IPS-20b (cell line): ENCODE measurements around the gene LMNTD2.
A peak's percentile ranks its signal among the peaks of the same experiment; 100 is the strongest.

Experiments used
- H3K27ac ChIP-seq: one replicate; pipeline ENCODE4 v1.5.1; 2013; ENCODE audit warnings: low read length
- H3K27me3 ChIP-seq: 2 replicates; pipeline ENCODE4 v1.6.1; 2013; ENCODE audit warnings: mild to moderate bottlenecking, low read length, inconsistent platforms; ENCODE audit not compliant: insufficient read depth
- H3K36me3 ChIP-seq: 2 replicates; pipeline ENCODE4 v1.6.1; 2013; ENCODE audit warnings: low read depth, mild to moderate bottlenecking, inconsistent platforms, low read length, moderate library complexity; ENCODE audit not compliant: insufficient read depth
- H3K4me1 ChIP-seq: 2 replicates; pipeline ENCODE4 v1.6.1; 2013; ENCODE audit warnings: mild to moderate bottlenecking, control low read depth, inconsistent platforms, low read length, moderate library complexity; ENCODE audit not compliant: insufficient read depth
- H3K4me3 ChIP-seq: 2 replicates; pipeline ENCODE4 v1.5.1; 2013; ENCODE audit warnings: mild to moderate bottlenecking, low read length, inconsistent platforms
- H3K9ac ChIP-seq: 2 replicates; pipeline ENCODE4 v1.6.1; 2013; ENCODE audit warnings: low read depth, mild to moderate bottlenecking, inconsistent platforms, low read length, moderate library complexity
- H3K9me3 ChIP-seq: 2 replicates; pipeline ENCODE4 v1.6.1; 2013; ENCODE audit warnings: mild to moderate bottlenecking, low read depth, low read length, inconsistent platforms; ENCODE audit not compliant: insufficient read depth

Gene LMNTD2

GRCh38 chr11:573146-573759, 12.7 kb upstream of the LMNTD2 start:
- no peak overlapping the region for H3K27ac ChIP-seq
- H3K27me3 ChIP-seq, result peaks cover 37% of the 10 kb centered on the region
- H3K4me3 ChIP-seq, result no peak overlapping the region
- peaks cover 5% of the 10 kb centered on the region for H3K4me1 ChIP-seq
- H3K9me3 ChIP-seq, result no peaks in the 10 kb centered on the region
- 0 out of 2 replicates have a peak, but pooled peaks cover under 1% of the 10 kb centered on the region for H3K36me3 ChIP-seq
- H3K9ac ChIP-seq, result no peak overlapping the region

GRCh38 chr11:571802-572185, 11.3 kb upstream of the LMNTD2 start:
- Histone ChIP-seq H3K27ac (no peak overlapping the region), H3K4me3 (no peak overlapping the region), H3K9ac (no peak overlapping the region), H3K27me3 (peaks cover 49% of the 10 kb centered on the region), H3K36me3 (no peaks in the 10 kb centered on the region), H3K9me3 (no peaks in the 10 kb centered on the region), H3K4me1 (no peaks in the 10 kb centered on the region; the same call in 1 of the 2 replicates)

DNA sequence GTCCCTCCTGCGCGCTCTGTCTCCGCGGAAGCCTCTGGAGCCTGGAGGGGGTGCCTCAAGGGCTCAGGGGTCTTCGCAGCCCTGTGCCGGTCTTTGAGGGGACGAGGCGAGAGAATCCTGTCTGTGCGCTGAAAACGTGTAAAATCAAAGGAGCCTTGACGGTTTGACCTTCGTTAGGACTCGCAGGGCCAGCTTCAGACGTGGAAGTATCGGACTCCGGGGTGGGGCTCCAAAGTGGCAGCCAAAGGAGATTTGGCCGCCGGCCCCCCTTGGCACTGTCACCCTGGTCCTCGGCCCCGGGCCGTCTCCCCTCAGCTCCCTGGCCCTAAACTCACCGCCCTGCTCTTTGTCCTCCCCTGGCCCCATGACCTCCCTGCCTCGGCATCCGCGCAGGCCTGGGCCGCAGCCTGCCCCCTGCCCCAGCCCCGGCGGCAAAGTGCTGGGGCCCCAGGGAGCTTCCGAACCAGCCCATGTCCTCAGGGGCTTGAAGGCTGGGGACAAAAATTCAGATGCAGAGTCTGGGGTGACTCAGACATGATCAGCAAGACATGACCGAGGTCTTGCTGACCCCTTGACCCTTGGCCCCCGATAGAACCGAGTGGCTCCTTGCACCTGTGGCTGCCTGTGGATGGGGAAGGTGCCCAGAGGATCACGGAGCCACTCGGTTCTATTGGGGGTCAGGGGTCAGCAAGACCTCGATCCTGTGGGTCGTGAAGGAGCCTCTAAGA, 8.8 kb upstream of the LMNTD2 start:
- Histone ChIP-seq H3K4me3 (peak overlapping the region; percentile 50), H3K36me3 (no peaks in the 10 kb centered on the region), H3K4me1 (no peaks in the 10 kb centered on the region; the same call in 1 of the 2 replicates), H3K9me3 (no peaks in the 10 kb centered on the region), H3K27ac (no peak overlapping the region), H3K9ac (no peak overlapping the region), H3K27me3 (peaks cover 36% of the 10 kb centered on the region)

- peak overlapping the region; percentile 58 for H3K4me3 ChIP-seq
- no peaks in the 10 kb centered on the region for H3K9me3 ChIP-seq
- no peak overlapping the region for H3K27ac ChIP-seq
- peaks cover 29% of the 10 kb centered on the region for H3K27me3 ChIP-seq
- H3K4me1 ChIP-seq, result no peaks in the 10 kb centered on the region; the same call in 1 of the 2 replicates
- H3K36me3 ChIP-seq, result peaks cover 7% of the 10 kb centered on the region; the same call in 1 of the 2 replicates
- H3K9ac ChIP-seq, result no peak overlapping the region
Observed at GRCh38 chr11:568306-569157, 8.0 kb upstream of the LMNTD2 start.

DNA sequence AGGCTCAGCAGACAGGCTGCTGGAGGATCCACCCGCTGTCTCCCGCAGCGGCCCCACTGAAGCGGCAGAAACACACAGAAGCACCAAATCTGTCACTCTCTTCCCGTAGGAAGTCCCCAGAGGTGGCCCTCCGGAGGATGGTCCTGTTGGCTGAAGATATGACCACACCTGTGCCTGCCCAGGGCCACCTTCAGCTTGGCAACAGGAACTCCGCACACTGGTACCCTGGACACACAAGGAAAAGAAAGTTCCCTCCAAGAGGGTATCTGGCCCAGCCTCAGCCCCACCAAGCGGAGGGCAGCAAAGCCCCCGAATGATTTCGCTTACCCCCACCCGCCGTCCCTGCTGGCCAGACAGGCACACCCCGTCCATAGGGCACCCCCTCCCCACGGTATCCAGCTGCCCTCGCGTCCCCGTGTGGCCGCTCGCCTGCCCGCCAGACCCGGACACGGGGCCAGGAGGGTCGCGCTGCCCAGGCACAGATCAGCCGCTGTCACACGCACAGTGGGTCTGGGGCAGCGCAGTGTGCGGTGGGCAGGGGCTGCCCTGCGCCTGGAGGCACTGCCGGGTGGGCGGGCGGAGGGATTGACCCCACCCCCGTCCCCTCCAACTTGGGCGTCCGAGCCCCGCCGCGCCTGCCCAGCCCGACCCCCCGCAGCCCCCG, 7.2 kb upstream of the LMNTD2 start:
- peaks cover 23% of the 10 kb centered on the region for H3K27me3 ChIP-seq
- peak overlapping the region; percentile 58 for H3K4me3 ChIP-seq
- peaks cover 7% of the 10 kb centered on the region; the same call in 1 of the 2 replicates for H3K36me3 ChIP-seq
- no peaks in the 10 kb centered on the region; the same call in 1 of the 2 replicates for H3K4me1 ChIP-seq
- H3K9me3 ChIP-seq, result no peaks in the 10 kb centered on the region
- no peak overlapping the region for H3K9ac ChIP-seq
- no peak overlapping the region for H3K27ac ChIP-seq

DNA sequence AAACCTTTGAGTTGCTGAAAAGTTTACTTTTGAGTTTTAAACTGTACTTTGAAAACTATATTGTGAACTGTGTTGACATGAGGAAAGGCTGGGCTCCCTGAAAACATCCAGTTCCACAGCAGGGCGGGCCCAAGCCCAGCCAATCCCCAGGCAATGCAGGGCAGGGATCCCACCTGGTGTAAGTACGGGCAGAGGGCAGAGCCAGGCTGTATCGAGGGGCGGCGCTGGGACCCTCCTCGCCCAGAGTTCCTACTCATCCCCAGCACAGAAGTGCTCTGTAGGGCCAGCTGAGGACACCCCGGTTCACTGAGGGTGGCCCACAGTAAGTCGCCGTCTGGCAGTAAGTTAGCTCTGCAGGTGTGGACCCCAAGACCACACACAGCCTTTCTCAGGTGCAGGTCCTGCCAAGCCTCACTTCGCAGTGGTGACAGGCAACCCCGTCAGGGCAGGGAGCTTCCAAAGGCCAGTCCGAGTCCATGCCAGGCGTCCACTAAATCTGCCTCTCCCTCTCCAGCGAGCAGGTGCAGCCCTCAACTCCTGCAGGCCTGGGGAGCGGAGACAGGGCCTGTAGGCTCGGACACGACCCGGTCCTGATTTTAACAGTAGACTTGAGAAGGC, 6.6 kb upstream of the LMNTD2 start:
- H3K36me3 ChIP-seq, result peaks cover 7% of the 10 kb centered on the region; the same call in 1 of the 2 replicates
- H3K4me1 ChIP-seq, result no peaks in the 10 kb centered on the region; the same call in 1 of the 2 replicates
- no peak overlapping the region for H3K9ac ChIP-seq
- no peak overlapping the region for H3K4me3 ChIP-seq
- no peaks in the 10 kb centered on the region for H3K9me3 ChIP-seq
- peaks cover 23% of the 10 kb centered on the region for H3K27me3 ChIP-seq
- no peak overlapping the region for H3K27ac ChIP-seq

DNA sequence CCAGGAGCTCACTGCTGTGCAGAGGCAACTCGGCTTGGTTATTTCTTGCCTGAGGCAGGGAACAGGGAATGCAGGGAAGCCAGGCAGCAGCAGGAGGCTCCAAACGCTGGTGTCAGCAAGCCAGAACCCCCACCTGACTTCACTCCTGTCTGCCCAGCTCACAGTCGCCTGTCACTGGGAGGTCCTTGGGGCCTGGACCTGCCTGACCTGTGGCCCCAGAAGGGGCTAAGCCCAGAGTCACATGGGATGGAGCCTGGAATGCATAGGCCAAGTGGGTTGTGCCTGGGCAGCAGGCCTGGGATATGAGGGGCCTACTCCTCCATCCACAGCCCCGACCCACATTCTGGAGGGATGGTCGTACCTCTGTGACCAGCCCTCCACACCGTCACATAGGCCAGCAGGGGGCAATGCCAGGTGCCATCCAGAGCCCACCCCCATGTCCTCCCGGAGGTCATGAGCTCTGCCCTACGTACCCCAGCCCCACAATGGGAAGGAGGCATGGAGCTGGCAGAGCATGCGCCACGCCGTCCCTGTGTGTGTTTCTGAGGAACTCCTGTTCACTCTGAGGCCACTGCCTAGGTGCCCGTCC, 5.5 kb upstream of the LMNTD2 start:
- no peak overlapping the region for H3K4me3 ChIP-seq
- no peaks in the 10 kb centered on the region for H3K9me3 ChIP-seq
- peaks cover 7% of the 10 kb centered on the region; the same call in 1 of the 2 replicates for H3K36me3 ChIP-seq
- no peak overlapping the region for H3K9ac ChIP-seq
- no peak overlapping the region for H3K27ac ChIP-seq
- peaks cover 28% of the 10 kb centered on the region for H3K27me3 ChIP-seq
- no peaks in the 10 kb centered on the region for H3K4me1 ChIP-seq

DNA sequence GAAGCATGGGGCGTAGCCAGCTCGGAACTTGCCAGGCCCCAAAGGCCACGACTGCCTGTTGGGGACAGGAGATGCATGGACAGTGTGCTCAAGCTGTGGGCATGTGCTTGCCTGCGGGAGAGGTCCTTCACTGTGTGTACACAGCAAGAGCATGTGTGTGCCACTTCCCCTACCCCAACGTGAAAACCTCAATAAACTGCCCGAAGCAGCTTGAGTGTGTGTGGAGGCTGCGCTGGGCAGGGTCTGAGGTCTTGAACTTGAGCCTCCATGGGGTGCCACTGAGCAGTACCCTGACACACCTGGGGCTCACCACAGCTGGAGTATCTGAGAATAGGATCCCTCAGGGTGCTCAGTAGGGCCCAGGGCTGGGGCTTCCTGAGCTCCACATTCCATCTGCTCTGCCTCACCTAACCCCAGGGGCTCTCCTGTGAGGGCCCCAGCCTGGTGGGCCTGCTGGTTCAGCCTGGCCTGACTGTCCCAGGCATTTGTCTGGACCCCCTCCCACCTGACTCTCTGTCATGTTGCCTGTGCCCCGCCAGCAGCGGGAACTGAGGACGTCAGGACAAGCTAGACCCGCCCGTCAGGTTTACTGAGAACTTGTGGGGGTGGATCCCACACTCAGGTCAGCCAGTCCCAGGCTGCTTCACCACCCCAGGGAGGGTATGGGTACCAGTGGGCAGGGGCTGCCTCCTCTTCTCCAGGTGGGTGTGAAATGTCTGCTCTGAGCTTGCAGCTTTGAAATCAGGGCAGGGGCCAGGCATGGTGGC, 3.5 kb upstream of the LMNTD2 start:
- Histone ChIP-seq H3K27ac (no peak overlapping the region), H3K4me1 (peaks cover 4% of the 10 kb centered on the region; the same call in 1 of the 2 replicates), H3K9me3 (no peaks in the 10 kb centered on the region), H3K36me3 (peaks cover 7% of the 10 kb centered on the region; the same call in 1 of the 2 replicates), H3K27me3 (peaks cover 24% of the 10 kb centered on the region), H3K9ac (no peak overlapping the region), H3K4me3 (no peak overlapping the region)

DNA sequence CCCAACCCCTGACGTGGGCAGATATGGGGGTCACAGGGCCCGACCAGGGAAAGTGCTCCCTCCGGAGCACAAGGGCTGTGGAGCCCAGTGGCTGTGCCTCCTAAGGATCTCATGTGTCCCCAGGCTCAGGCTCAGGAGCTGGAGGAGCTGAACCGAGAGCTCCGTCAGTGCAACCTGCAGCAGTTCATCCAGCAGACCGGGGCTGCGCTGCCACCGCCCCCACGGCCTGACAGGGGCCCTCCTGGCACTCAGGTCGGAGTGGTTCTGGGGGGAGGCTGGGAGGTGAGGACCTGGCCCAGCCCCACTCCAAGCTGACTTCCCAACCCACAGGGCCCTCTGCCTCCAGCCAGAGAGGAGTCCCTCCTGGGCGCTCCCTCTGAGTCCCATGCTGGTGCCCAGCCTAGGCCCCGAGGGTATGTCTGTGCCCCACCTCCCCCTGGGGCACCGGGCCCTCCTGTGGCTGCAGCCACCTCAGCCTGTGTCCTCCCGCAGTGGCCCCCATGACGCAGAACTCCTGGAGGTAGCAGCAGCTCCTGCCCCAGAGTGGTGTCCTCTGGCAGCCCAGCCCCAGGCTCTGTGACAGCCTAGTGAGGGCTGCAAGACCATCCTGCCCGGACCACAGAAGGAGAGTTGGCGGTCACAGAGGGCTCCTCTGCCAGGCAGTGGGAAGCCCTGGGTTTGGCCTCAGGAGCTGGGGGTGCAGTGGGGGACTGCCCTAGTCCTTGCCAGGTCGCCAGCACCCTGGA, 2.7 kb upstream of the LMNTD2 start:
- Histone ChIP-seq H3K27me3 (peaks cover 30% of the 10 kb centered on the region), H3K4me3 (no peak overlapping the region), H3K36me3 (peaks cover 7% of the 10 kb centered on the region; the same call in 1 of the 2 replicates), H3K4me1 (peaks cover 4% of the 10 kb centered on the region; the same call in 1 of the 2 replicates), H3K9ac (no peak overlapping the region), H3K27ac (no peak overlapping the region), H3K9me3 (no peaks in the 10 kb centered on the region)
